MG63 (cell line): ENCODE results near the gene CBX8. TPM values are rescaled to one million over a fixed set of nuclear protein-coding genes. Genes with fewer than 3 reads are reported as not detected.

ENCODE experiments used
- DNase-seq: peaks from one replicate; pipeline ENCODE4 v3.0.0-alpha.2; 2020
- H3K27me3 ChIP-seq: fragments of 250-450 bp; sonication (Bioruptor Pico); 2 replicates; pipeline ENCODE4 v1.5.1; 2020; ENCODE audit warnings: mild to moderate bottlenecking, moderate library complexity
- H3K36me3 ChIP-seq: fragments of 250-450 bp; sonication (Bioruptor Pico); 2 replicates; pipeline ENCODE4 v1.5.1; 2020; ENCODE audit warnings: mild to moderate bottlenecking, moderate library complexity
- H3K4me3 ChIP-seq: fragments of 250-450 bp; sonication (Bioruptor Pico); 2 replicates; pipeline ENCODE4 v1.5.1; 2020; ENCODE audit warnings: mild to moderate bottlenecking, moderate library complexity
- H3K9me3 ChIP-seq: fragments of 250-450 bp; sonication (Bioruptor Pico); 2 replicates; pipeline ENCODE4 v1.5.1; 2020; ENCODE audit warnings: mild to moderate bottlenecking, moderate library complexity
- total RNA-seq: library from RNA; depleted of rRNA; stranded (reverse); fragments of >200 nt; shearing (Covaris generic); gene quantifications from 2 replicates; pipeline ENCODE4 v1.2.3, GENCODE V29; 2014; ENCODE audit warnings: low replicate concordance

CBX8 gene
- total RNA-seq, 1 experiment from 2014 or later: 15.7 TPM

DNA sequence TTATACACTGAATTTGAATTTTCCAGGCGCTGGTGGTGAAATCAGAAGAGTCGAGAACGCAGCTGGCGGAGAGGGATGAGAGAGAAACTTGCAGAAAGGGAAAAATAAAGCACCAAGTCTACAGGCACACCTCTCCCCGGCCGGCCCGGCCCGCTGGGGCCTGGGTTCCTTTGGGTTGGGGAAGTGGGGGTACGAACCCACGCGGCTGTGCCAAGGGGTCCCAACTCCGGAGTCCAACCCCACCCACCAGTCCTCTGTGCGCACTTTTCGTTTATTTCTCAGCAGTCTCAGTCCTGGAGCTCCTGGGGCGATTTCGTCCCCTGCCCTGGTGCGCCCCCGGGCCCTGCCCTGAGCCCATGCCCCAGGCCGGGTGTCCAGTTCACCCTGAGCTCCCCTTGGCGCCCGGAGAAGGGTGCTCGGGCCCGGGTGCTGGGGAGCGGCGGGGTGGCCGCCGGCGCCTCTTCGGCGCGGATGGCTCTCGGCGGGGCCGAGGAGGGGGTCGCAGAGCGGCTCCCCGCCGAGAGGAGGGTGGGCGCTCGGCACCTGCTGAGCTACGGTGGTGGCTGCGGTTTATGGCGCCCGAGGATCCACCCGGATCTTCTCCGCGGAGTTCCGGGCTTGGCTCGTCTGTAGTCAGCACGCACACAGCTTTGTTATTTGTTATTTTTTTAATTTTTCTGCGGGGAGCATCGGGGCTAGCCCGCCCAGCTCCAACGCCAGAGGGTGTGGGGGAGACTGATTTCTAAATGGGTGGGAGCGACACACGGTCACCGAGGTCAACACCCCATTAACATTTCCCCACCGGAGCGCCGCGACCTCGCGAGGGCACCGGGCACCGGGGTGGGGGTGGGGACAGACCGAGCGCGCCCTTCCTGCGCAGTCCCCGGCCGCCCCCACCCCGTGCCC is 15.7 kb upstream of the CBX8 start:
- no peaks in the 10 kb centered on the region for H3K9me3 ChIP-seq
- peak overlapping the region; percentile 34 for H3K4me3 ChIP-seq
- peaks cover 53% of the 10 kb centered on the region for H3K27me3 ChIP-seq
- no peaks in the 10 kb centered on the region for H3K36me3 ChIP-seq
- DNase-seq: no peak

DNA sequence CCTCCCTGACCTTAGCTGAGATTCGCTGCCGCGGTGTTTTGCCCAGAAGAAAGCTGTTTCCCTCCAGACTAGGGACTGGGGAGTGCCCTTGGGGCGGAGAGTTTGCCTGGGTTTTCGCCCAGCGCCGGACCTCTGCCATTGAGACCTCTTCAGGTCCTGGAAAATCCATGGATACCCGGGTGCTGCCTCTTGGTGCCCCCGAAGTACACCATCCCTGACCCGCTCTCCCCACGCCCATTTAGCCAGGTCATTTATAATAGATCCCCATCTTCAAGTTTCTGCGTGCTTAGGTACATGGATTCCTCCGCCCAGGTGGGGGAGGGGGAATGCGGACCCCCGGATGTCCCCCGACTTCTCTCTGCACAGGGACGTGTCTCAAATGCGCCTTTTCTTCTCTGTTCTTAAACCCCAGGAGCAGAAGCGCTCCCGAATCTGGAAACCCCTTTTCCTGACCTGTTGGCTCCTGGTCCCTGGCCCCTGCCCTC is 15.0 kb upstream of the CBX8 start:
- peaks cover 60% of the 10 kb centered on the region for H3K27me3 ChIP-seq
- no peak overlapping the region for H3K4me3 ChIP-seq
- no peaks in the 10 kb centered on the region for H3K9me3 ChIP-seq
- H3K36me3 ChIP-seq: no peaks in the 10 kb centered on the region
- no peak for DNase-seq

DNA sequence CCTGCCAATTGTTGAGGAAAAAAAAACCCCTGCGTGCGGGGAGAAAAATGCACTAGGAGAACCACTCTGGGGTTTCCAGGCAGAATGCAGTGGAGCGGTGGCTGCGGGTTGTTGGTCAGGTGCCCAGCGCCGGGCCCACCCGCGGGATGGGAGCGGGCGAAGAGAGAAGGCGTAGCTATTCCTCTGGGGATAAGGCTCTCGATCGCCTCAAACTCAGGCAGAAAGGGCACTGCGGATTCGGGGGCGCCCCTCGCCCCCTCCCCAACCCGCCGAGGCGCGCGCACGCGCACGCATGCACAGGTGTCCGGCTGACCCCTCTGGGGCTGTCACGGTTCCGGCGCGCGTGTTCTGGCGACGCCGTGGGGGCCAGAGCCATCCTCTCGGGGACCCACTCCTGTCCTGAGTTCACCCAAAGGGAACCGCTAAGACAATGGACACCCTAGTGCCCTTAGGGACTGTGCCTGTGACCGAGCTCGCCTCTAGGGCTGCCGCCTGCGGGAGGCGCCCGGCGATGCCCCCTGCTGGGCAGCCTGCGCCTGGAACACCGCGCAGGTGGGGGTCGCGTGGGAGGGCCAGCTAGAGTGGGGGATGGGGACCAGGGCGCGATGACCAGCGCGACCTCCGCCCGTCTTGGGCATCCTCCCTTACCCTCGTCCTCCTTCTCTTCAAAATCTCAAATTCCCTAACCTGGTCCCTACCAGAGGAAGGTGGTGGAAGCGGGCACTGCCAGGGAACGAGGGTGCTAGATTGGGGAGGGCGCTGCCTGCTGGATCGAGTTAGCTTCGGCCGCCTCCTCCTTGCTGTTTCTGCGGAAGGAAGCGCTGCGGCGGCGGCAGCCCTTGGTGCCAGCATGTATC is 14.4 kb upstream of the CBX8 start:
- peak; percentile 55 for DNase-seq
- no peak overlapping the region for H3K4me3 ChIP-seq
- no peaks in the 10 kb centered on the region for H3K9me3 ChIP-seq
- H3K27me3 ChIP-seq: peaks cover 67% of the 10 kb centered on the region
- H3K36me3 ChIP-seq: no peaks in the 10 kb centered on the region

DNA sequence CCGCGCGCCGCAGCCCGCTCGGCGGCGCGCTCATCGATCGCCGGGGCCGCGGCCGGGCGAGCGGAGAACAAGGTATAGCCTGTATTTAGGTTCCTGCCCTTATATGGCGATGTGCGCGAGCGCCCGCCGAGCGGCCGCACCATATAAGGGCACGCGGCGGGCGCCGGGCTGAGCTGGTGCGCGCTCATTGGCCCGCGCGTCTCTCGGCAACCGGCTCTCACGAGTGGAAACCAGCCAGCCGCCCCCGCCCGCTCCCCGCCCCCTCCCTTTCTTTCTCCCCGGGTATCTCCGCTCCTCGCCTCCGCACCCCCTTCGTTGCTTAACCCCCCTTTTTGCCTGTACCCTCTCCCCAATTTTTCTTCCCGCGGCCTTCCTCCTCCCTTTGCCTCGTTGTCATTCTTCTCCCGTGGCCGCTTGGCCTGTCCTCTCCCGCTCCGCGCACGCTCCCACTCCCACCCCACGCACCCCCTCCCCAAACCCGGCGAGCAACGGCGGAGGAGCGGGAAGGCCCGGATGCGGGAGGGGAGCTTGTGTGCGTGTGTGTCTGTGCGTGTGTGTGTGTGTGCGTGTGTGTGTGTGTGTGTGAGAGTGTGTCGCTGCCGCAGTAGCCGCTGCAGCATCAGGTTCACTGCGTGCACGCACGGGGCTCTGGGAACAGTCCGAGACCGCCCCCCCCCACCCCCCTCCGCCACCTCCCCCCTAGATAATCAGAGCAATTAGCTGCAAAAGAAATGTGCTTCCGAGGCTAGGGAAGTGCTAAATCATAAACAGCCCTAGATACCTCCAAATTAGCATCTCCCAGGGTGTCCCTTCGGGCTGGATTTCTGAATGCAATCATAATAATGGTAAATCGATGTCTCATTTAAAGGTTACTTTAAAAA is 13.5 kb upstream of the CBX8 start:
- H3K36me3 ChIP-seq: no peaks in the 10 kb centered on the region
- peak; percentile 79 for DNase-seq

DNA sequence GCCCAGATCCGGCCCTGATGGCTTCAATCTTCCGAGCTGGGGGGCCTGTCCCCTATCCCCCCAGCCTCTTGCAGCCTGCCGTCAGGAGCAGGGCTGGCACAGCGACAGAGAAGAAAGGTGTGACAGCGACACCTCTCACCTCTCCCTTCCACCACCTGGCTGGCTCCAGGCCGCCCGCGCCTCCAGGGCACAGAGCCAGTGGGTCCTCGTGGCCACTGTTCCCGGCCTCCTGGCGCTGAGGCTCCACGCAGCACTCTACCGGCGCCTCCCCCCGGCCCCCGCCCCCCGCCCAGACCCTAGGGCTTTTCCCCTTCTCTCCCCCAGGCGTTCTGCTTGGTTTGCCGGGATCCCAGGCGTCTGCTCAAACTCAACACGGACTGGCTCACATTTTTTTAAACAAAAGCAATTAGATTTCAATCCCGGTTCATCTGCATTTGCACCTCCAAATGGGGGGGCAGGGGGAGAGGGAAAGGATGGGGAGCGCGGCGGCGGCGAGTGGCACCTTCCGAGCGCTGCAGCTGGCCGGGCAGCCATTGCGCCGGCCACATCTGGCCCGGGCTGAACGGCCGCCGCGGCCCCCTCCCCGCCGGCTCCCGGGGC is 12.8 kb upstream of the CBX8 start:
- no peak overlapping the region for H3K4me3 ChIP-seq
- H3K9me3 ChIP-seq: no peaks in the 10 kb centered on the region
- DNase-seq: no peak
- no peaks in the 10 kb centered on the region for H3K36me3 ChIP-seq
- peaks cover 80% of the 10 kb centered on the region for H3K27me3 ChIP-seq

More for the DNA sequence above, 13.5 kb upstream of the CBX8 start:
- Histone ChIP-seq H3K9me3 (no peaks in the 10 kb centered on the region), H3K4me3 (0 out of 2 replicates have a peak overlapping the region, but pooled peaks have one; percentile 16), H3K27me3 (peaks cover 76% of the 10 kb centered on the region)

DNA sequence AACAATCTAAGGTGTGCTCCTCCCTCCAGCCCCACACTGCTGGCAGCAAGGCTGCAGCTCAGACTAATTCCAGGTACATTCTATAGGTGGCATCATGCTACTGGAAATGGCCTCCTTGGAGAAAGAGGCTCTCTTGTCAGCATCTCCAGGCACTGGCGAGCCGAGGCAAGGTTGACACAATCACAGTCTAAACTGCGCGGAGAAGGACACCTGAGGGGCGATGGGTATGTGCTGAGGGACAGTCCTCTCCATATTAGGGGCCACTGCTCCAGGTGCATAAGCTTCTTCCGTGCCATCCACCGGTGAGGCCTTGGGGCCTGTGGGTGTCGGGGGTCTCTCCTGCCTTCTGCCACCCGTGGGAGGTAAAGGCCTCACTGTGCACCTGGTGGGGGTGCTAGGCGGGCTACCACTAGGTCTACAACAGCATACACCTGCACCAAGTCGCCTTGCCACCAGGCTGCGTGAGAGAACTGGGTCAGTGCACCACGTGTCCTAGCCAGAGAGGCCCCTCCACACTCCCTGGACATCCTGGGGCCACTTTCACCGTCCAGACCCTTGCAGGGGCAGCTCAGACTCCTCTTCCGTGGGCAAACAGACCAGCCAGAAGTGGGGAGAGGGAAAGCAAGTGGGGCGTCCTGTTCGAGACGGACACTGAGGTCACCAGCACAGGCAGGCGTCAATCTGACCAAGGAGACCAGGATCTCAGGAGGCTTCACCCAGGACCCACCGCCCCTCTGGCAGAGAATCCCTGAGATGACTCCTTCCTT is 12.1 kb upstream of the CBX8 start:
- H3K9me3 ChIP-seq: no peaks in the 10 kb centered on the region
- no peak overlapping the region for H3K4me3 ChIP-seq
- H3K27me3 ChIP-seq: peaks cover 82% of the 10 kb centered on the region
- no peak for DNase-seq
- no peaks in the 10 kb centered on the region for H3K36me3 ChIP-seq

DNA sequence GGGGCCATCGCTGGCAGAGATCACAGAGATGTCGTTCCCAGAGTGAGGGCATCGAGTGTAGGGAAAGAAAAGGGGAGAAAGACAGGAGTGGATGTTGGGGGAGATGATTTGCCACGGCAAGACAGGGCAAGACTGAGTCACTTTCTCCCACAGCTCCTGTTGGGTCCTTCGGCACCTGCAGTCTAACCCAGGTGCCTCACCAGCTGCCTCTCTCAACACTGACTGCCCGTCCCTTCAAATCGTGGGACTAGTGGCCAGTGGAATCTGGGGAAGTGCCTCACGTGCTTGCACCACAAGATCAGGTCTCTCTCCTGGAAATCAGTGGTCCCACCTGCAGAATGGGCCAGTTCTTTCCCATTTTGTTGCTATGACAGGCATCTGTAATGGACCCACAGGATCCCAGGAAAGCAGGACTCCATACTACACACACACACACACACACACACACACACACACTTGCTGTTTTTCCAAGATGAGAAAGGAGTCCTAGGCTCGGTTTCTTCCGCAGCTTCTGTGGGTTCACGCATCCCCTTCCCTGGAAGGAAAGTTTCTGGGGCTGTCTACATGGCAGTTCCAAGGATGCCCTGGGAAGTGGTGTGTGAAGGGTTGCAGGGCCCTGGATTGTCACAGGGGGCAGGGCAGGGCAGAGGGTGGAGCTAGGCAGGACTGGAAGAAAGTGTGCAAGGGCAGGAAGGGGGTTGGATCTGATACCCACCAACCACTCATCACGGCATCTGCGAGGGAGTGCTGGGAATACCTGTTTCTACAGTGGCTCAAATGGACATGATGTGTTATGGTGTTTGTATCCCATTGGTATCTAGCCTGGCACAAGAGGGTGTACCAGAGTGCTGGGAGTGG is 10.2 kb upstream of the CBX8 start:
- peaks cover 87% of the 10 kb centered on the region for H3K27me3 ChIP-seq
- no peak overlapping the region for H3K4me3 ChIP-seq
- no peaks in the 10 kb centered on the region for H3K9me3 ChIP-seq
- DNase-seq: no peak
- no peaks in the 10 kb centered on the region for H3K36me3 ChIP-seq

DNA sequence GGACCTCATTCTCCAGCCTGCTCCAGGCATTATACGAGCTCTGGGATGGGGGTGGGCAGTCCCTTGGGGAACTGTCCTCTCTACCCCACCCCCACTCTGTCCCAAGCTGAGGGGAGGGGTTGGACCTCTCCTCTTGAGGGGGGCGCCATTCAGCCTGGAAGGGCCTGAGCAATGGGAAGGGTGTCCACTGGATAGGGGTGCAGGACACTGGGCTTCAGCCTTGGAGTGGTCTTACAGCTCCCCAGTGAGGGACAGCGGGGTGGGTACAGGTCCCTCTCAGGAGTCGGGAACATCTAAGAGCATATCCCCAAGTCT is 9.5 kb upstream of the CBX8 start:
- Histone ChIP-seq H3K9me3 (no peaks in the 10 kb centered on the region), H3K36me3 (no peaks in the 10 kb centered on the region), H3K27me3 (peaks cover 86% of the 10 kb centered on the region), H3K4me3 (no peak overlapping the region)
- DNase-seq: no peak

DNA sequence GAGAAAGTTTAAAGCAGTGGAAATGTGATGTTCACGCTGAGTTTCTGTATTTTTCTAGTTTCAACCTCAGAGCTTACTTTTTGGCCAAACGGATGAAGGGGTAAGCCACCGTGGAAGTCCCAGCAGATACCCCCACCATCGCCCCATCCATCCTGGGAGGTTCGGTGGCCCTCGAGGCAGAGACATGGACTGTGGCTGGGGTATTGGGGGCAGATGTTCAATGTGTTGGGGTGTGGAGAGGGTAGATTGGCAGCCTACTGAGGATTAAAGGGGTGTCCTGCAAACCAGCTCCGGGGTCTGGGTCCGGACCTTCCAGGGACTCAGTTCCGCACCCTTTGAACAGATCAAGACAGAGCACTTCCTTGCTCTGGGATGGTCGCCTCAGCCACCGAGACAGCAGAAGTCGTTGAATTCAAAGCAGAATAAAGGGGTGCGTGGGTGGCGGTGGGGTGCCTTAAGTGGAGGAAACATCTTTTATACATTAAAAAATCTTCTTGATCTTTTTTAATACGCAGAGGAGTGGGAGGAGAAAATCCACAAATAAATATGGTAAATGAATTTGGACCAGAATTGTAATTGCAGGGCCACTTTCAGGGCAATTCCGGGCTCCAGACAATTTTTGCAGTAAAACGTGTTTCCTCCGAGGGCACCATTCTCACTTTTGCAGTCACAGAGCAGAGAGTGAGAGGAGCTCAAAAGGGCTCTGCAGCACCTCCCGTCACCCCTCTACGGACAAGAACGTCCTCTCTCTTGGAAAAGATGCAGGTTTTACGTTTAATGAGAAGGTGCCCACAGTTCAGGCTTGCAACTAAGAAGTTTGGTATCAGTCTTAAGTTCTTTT is 8.2 kb upstream of the CBX8 start:
- Histone ChIP-seq H3K36me3 (no peaks in the 10 kb centered on the region), H3K4me3 (no peak overlapping the region), H3K27me3 (peaks cover 89% of the 10 kb centered on the region), H3K9me3 (no peaks in the 10 kb centered on the region)
- DNase-seq: no peak

DNA sequence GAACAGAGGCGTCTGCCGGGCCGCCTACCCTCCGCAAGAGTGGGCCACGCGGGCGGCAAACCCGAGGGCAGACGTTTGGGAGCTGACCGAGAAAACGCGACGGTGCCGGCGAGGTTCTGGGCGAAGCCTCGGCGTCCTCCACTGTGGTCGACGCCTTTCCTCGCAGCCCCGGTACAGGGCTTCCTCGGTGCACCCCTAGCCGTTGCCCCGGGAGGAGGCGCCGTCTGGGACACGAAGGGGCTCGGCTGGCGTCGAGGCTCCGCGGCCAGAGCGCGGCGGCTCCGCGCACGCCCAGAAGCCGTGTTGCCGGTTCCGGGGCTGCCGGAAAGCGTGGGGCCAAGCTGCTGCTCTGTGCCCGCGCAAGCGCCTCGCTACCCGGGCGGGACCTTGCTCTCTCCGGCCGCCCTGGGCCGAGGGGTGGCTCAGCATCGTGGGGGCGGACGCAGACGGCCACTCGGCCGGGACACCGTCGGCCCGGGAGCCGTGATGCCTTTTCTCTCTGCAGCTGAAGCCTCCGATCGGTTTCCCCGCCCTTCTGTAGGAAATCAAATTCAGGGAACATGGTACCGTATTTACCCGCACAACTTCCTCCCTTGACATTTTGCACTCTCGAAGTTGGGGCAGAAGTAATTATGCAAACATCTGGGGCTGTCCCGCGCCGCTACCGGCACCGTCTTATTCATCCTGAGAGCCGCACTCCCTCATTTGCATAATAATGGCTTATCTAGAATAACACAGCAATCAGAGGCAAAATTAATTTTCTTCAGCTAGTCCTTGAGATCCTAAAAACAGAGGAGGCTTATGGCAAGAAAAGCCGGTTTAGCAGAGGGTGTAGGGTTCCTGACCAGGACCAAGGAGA is 7.3 kb upstream of the CBX8 start:
- Histone ChIP-seq H3K4me3 (no peak overlapping the region), H3K36me3 (no peaks in the 10 kb centered on the region), H3K27me3 (peaks cover 95% of the 10 kb centered on the region), H3K9me3 (no peaks in the 10 kb centered on the region)
- DNase-seq: no peak

DNA sequence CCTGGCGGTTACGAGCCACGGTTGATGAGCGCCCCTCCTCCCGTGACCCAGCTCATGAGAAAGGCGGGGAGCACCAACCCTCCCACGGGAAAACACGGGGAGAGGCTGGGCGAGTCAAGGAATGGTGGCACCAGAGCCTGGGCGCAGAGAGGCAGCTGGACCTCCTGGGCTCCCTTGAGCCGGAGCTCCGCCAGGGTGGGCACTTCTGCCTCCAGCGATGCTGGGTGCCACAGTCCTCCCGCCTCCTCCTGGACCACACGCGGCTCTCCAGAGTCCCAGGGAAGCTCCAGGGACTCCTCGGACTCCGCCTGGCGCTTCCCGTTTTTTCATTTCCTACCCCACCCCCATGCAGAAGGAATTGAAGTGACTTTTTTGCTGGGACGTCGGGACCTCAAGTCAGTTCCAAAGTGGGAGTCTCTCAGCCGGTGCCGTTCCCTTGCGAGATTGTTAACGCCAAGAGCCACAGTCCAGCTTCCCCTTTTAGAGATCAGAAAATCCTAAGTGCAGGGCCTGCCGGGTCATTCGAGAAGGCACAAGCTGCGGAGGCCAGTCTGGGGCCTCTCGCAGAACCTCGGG is 6.6 kb upstream of the CBX8 start:
- H3K9me3 ChIP-seq: no peaks in the 10 kb centered on the region
- no peak overlapping the region for H3K4me3 ChIP-seq
- no peaks in the 10 kb centered on the region for H3K36me3 ChIP-seq
- H3K27me3 ChIP-seq: peaks cover 95% of the 10 kb centered on the region
- DNase-seq: no peak

DNA sequence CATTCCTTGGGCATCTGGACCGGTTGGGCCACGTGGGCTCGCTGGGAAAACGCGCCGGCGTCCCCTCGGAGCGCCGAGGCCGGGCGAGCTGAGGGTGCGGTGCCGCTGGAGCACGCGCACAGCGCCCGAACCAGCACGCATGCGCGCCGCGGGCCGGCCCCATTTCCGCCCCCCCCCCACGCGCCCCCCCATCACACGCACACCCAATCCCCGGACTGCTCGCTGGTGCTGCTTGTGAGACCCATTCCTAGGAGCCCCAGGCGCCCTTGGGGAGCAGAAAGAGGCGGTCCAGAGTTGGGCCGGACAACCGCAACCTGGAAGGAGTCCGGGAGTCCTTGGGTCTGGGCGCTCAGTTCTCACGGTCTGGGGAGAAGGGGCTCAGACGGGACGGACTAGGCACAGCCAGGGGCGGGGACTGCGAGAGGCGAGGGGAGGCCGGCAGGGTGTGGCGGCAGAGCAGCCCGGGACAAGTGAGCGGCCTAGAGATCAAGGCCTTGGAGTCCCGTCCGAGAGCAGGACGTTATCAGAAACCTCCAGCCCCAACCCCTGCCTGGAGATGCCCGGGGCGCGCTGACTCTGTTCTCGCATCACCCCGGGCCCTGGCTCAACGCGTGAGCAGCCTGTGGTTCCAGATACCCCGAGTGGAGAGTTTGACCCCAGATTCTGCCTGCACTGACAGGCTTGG is 6.0 kb upstream of the CBX8 start:
- DNase-seq: no peak
- Histone ChIP-seq H3K27me3 (peaks cover 95% of the 10 kb centered on the region), H3K9me3 (no peaks in the 10 kb centered on the region), H3K36me3 (no peaks in the 10 kb centered on the region), H3K4me3 (no peak overlapping the region)
